AG04449 (cell line): Measurements from ENCODE around the gene STK4.

Experiments used
- CTCF ChIA-PET: fragments of 350-600 bp; formaldehyde crosslinking; extraction: SDS; loops from one replicate; lab custom pipeline; 2021; ENCODE audit warnings: antibody characterized with exemption; lab: Yijun Ruan, JAX
- POLR2A ChIA-PET: fragments of 400-600, 350-600 bp; formaldehyde crosslinking; extraction: SDS; loops from one replicate; lab custom pipeline; 2020; ENCODE audit warnings: antibody characterized with exemption, inconsistent platforms; lab: Yijun Ruan, JAX
- DNase-seq: peaks from one replicate; pipeline ENCODE4 v3.0.0-alpha.2; 2010; ENCODE audit warnings: low read depth, low spot score
- H3K4me3 ChIP-seq: 2 replicates; pipeline ENCODE4 v1.5.1; 2011; ENCODE audit warnings: low read depth, mild to moderate bottlenecking, control low read depth, low read length
- TF ChIP-seq, protein P1 (sequence below): IDR thresholded peaks from one replicate; pipeline ENCODE4 v1.5.1; 2011; ENCODE audit warnings: mild to moderate bottlenecking, moderate library complexity, low read length, control low read depth, inconsistent platforms; ENCODE audit not compliant: insufficient read depth; ENCODE audit errors: missing control alignments

Gene STK4

DNA sequence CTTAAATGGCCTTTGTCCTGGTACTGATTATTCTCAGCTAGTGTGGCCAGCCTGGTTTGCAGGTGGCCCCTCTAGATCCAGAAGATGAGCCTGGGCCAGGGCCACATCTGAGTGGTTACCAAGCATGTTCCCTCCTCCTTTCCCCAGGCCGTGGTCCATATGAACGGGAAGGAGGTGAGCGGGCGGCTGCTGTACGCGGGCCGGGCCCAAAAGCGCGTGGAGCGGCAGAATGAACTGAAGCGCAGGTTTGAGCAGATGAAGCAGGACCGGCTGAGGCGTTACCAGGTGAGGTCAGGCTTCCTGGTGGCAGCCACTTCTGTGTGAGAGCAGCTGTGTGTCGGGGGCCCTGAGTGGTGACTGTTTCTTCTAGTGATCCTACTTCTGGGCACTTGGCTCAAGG is 44.9 kb upstream of the STK4 start:
- ChIA-PET POLR2A (no interaction called here), CTCF (no interaction called here)
- TF ChIP-seq, protein P1, sequence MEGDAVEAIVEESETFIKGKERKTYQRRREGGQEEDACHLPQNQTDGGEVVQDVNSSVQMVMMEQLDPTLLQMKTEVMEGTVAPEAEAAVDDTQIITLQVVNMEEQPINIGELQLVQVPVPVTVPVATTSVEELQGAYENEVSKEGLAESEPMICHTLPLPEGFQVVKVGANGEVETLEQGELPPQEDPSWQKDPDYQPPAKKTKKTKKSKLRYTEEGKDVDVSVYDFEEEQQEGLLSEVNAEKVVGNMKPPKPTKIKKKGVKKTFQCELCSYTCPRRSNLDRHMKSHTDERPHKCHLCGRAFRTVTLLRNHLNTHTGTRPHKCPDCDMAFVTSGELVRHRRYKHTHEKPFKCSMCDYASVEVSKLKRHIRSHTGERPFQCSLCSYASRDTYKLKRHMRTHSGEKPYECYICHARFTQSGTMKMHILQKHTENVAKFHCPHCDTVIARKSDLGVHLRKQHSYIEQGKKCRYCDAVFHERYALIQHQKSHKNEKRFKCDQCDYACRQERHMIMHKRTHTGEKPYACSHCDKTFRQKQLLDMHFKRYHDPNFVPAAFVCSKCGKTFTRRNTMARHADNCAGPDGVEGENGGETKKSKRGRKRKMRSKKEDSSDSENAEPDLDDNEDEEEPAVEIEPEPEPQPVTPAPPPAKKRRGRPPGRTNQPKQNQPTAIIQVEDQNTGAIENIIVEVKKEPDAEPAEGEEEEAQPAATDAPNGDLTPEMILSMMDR = no peak
- no peak for DNase-seq
- no peak overlapping the region for H3K4me3 ChIP-seq

DNA sequence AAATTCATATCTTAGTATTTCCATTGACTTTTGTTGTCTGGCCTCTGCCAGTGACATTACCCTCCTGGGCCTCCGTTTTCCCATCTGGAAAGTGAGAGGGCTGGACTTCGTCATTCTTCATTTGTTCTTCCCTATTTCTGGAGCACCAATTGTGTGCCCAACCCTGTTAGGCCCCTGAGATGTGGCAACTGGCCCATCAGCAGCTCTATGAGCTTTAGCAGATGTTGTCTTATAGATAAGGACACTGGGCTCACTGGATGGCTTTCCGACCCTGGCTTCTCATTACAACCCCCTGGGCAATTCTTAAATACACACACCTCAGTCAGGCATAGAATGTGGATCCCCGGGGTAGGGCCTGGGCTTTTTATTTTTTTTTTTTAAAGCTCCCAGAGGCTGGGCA is 41.8 kb upstream of the STK4 start:
- ChIA-PET POLR2A (no interaction called here), CTCF (no interaction called here)
- TF ChIP-seq, protein P1 = no peak
- no peak for DNase-seq
- H3K4me3 ChIP-seq = no peak overlapping the region

DNA sequence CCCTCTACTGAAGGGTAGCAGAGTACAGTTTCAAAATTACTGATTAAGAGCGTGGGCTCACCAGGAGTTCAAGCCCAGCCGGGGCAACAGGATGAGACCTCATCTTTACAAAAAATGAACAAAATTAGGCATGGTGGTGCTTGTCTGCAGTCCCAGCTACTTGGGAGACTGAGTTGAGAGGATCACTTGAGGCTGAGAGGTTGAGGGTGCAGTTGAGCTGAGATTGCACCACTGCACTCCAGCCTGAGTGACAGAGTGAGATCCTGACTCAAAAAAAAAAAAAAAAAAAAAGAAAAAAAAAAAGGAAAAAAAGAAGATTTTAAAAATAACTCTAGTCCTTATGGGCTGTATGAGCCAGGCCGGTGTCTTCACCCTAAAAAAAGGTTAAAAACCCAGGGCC is 37.7 kb upstream of the STK4 start:
- no peak for DNase-seq
- CTCF ChIA-PET = no interaction called here

DNA sequence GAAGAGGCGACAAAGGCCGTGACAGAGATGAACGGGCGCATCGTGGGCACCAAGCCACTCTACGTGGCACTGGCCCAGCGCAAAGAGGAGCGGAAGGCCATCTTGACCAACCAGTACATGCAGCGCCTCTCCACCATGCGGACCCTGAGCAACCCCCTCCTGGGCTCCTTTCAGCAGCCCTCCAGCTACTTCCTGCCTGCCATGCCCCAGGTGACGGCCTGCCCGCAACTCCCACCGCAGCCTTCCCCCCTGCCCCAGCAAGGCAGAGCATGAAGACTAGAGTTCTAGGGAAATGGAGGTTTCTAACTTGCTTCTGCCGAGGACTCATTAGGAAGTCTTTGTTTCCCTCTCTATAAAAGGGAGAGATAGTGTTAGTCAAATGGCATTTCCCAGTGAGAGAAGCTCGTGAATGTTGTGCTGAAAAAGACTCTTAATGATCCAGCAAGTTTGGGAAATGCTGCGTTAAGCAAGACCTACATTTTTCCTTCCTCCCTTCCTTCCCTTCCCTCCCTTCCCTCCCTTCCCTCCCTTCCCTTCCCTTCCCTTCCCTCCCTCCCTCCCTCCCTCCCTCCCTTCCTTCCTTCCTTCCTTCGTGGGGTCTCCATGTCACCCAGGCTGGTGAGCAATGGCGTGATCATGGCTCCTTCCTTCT is 35.7 kb upstream of the STK4 start:
- CTCF ChIA-PET = interaction anchor here (2.0 kb wide), 1 partner anchor 166 kb away, joined by 6 read pairs; no protein-coding TSS in a partner anchor
- H3K4me3 ChIP-seq = no peak overlapping the region
- TF ChIP-seq, protein P1 = no peak
- no peak for DNase-seq
- POLR2A ChIA-PET = no interaction called here

More for the DNA sequence above, 37.7 kb upstream of the STK4 start:
- TF ChIP-seq, protein P1 = no peak
- no peak overlapping the region for H3K4me3 ChIP-seq
- POLR2A ChIA-PET = interaction anchor here (0.5 kb wide), 1 partner anchor 42 kb away, joined by 3 read pairs; no protein-coding TSS in a partner anchor

DNA sequence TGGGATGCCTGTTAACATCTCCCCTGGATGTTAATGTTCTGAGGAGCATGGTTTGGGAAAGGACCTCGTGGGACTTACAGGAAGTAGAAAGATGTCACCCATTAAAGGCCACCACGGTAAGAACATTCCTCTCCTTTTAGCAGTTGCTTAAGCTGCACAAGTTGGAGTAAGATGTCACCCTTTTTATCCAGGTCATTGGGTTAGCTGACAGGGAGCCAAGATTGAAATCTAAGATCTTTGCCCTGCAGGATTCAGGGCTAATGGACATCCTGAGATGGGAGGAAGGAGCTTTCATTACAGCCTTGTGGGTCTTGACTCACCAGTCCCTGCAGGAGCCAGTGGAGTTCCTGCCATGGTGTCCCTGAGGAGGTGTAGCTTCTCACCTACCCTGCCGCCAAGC is 34.4 kb upstream of the STK4 start:
- POLR2A ChIA-PET = no interaction called here
- CTCF ChIA-PET = interaction anchor here (0.8 to 2.0 kb wide), 3 partner anchors 15 to 164 kb away, joined by 3 to 6 read pairs (median 3); no protein-coding TSS in a partner anchor
- no peak overlapping the region for H3K4me3 ChIP-seq
- TF ChIP-seq, protein P1 = no peak
- no peak for DNase-seq

DNA sequence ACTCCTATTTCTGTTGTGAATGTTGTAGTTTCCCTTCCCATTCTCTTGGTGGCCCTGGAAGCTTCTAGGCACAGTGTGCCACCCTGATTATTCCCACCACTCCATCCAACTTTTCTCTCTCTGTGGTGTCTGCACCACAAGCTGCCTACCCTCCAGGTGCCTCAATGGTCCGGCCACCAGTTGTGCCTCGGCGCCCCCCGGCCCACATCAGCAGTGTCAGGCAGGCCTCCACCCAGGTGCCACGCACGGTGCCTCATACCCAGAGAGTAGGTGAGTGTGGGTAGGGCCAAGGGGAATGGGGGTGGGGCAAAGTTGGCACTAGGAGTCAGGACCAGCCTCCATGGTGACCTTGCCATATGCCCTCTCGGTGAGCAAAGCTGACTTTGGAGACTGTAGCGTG is 33.4 kb upstream of the STK4 start:
- DNase-seq = no peak
- H3K4me3 ChIP-seq = no peak overlapping the region
- POLR2A ChIA-PET = no interaction called here
- CTCF ChIA-PET = interaction anchor here (1.4 kb wide), 1 partner anchor 16 kb away, joined by 3 read pairs; no protein-coding TSS in a partner anchor
- TF ChIP-seq, protein P1 = no peak
